SK-N-SH (cell line): ENCODE measurements around the gene CCNC. TPM values are rescaled to one million over a fixed set of nuclear protein-coding genes. Genes with fewer than 3 reads are reported as not detected.

Experiments
- CTCF ChIA-PET: fragments of 300-600, 350-600 bp; formaldehyde crosslinking; extraction: SDS; loops from one replicate; lab custom pipeline; 2021; lab: Yijun Ruan, JAX
- POLR2A ChIA-PET: fragments of 350-600 bp; sonication (Branson Sonifier 250); formaldehyde crosslinking; extraction: SDS; loops from one replicate; lab custom pipeline; 2020; ENCODE audit warnings: antibody characterized with exemption, inconsistent platforms; lab: Yijun Ruan, JAX
- DNase-seq: peaks from one replicate; pipeline ENCODE4 v3.0.0; 2012
- H2AFZ ChIP-seq: fragments of 200-600 bp; sonication (generic); 2 replicates; pipeline ENCODE4 v1.8.1; 2016; ENCODE audit warnings: antibody characterized with exemption, mild to moderate bottlenecking, low read depth
- H3F3A ChIP-seq: fragments of 200-600 bp; sonication (generic); replicated peaks from 2 replicates; pipeline ENCODE3; 2016; ENCODE audit warnings: antibody characterized with exemption, mild to moderate bottlenecking; ENCODE audit not compliant: insufficient read depth
- H3K27ac ChIP-seq, 2 experiments: fragments of 200-500 bp in 1 of 2; fragments of 200-600 bp in 1 of 2; sonication (Bioruptor generic) in 1 of 2; sonication (generic), shearing (Covaris generic) in 1 of 2; 2 replicates each; pipeline versions ENCODE4 v1.5.1 to v1.6.1; 2014 to 2016; ENCODE audit warnings: low read depth in 2 of 2, inconsistent platforms in 1 of 2, low read length in 1 of 2, mild to moderate bottlenecking in 1 of 2, mixed read lengths in 1 of 2
- H3K27me3 ChIP-seq: fragments of 200-600 bp; sonication (generic), shearing (Covaris generic); 2 replicates; pipeline ENCODE4 v1.6.1; 2016; ENCODE audit warnings: mixed run types; ENCODE audit not compliant: insufficient read depth
- H3K36me3 ChIP-seq, 2 experiments: fragments of 200-500 bp in 1 of 2; fragments of 200-600 bp in 1 of 2; sonication (Bioruptor generic) in 1 of 2; sonication (generic) in 1 of 2; replicated peaks in 1 of 2; 2 replicates each; pipeline versions ENCODE3 to v1.5.1; 2014 to 2016; ENCODE audit warnings: low read length in 1 of 2, mild to moderate bottlenecking in 1 of 2; ENCODE audit not compliant: insufficient read depth in 2 of 2, control insufficient read depth in 1 of 2
- H3K4me1 ChIP-seq, 2 experiments: fragments of 200-500 bp in 1 of 2; fragments of 200-600 bp in 1 of 2; sonication (Bioruptor generic) in 1 of 2; sonication (generic), shearing (Covaris generic) in 1 of 2; 2 replicates each; pipeline versions ENCODE4 v1.5.1 to v1.6.1; 2014 to 2016; ENCODE audit warnings: low read depth in 1 of 2, low read length in 1 of 2, mixed run types in 1 of 2; ENCODE audit not compliant: insufficient read depth in 2 of 2, control insufficient read depth in 1 of 2
- H3K4me2 ChIP-seq: fragments of 200-600 bp; sonication (generic), shearing (Covaris generic); 2 replicates; pipeline ENCODE4 v1.6.1; 2017; ENCODE audit warnings: mixed run types
- H3K4me3 ChIP-seq, 2 experiments: fragments of 200-500 bp in 1 of 2; fragments of 200-600 bp in 1 of 2; sonication (Bioruptor generic) in 1 of 2; sonication (generic), shearing (Covaris generic) in 1 of 2; 2 replicates each; pipeline versions ENCODE4 v1.5.1 to v1.8.1; 2014 to 2016; ENCODE audit warnings: low read depth in 2 of 2, inconsistent platforms in 1 of 2, low read length in 1 of 2, mild to moderate bottlenecking in 1 of 2, mixed read lengths in 1 of 2, moderate library complexity in 1 of 2
- H3K79me2 ChIP-seq: fragments of 200-600 bp; sonication (generic); 2 replicates; pipeline ENCODE4 v1.8.1; 2017; ENCODE audit warnings: mild to moderate bottlenecking; ENCODE audit not compliant: insufficient read depth
- H3K9ac ChIP-seq: fragments of 200-600 bp; sonication (generic); 2 replicates; pipeline ENCODE4 v1.6.1; 2017; ENCODE audit warnings: mixed run types
- H3K9me2 ChIP-seq: fragments of 200-600 bp; sonication (generic); 2 replicates; pipeline ENCODE4 v1.6.1; 2017; ENCODE audit warnings: mixed run types
- H3K9me3 ChIP-seq: fragments of 200-600 bp; sonication (generic); 2 replicates; pipeline ENCODE4 v1.6.1; 2017; ENCODE audit warnings: mixed run types, mild to moderate bottlenecking, moderate library complexity
- H4K20me1 ChIP-seq: fragments of 200-600 bp; sonication (generic); 2 replicates; pipeline ENCODE4 v1.6.1; 2017; ENCODE audit warnings: mild to moderate bottlenecking, mixed run types; ENCODE audit not compliant: insufficient read depth
- FOSL2 ChIP-seq: IDR thresholded peaks from 2 replicates; pipeline ENCODE4 v1.4.0; 2012; ENCODE audit warnings: low read depth, mild to moderate bottlenecking, moderate library complexity, borderline replicate concordance
- NRF1 ChIP-seq: IDR thresholded peaks from 2 replicates; pipeline ENCODE4 v1.6.1; 2012; ENCODE audit warnings: low read depth, mild to moderate bottlenecking, low read length
- POLR2AphosphoS5 ChIP-seq: IDR thresholded peaks from 2 replicates; pipeline ENCODE4 v1.6.1; 2012; ENCODE audit warnings: low read depth, low read length
- SMC3 ChIP-seq: IDR thresholded peaks from 2 replicates; pipeline ENCODE4 v1.6.1; 2012; ENCODE audit warnings: low read depth, low read length, improper control_type of control experiment
- TEAD4 ChIP-seq: IDR thresholded peaks from 2 replicates; pipeline ENCODE4 v1.4.0; 2012; ENCODE audit warnings: mild to moderate bottlenecking, borderline replicate concordance; ENCODE audit not compliant: insufficient read depth
- YY1 ChIP-seq: IDR thresholded peaks from 2 replicates; pipeline ENCODE4 v1.4.0; 2012; ENCODE audit warnings: low read depth, mild to moderate bottlenecking
- WGBS: methylation state at CpG from one replicate; pipeline ENCODE4 v1.1.6; 2017; ENCODE audit warnings: low lambda C conversion rate; 5-methylcytosine and 5-hydroxymethylcytosine counted together
- polyA plus RNA-seq, 3 experiments: library from polyadenylated mRNA; depleted of rRNA; stranded (reverse); fragments of >200 nt; gene quantifications; 2 replicates each; pipeline ENCODE4 v1.2.3, GENCODE V29; 2012
- TF ChIP-seq, protein P1 (sequence below): IDR thresholded peaks from 2 replicates; pipeline ENCODE4 v1.4.0; 2012; ENCODE audit warnings: low read depth, borderline replicate concordance
- TF ChIP-seq, protein P2 (sequence below): IDR thresholded peaks from 2 replicates; pipeline ENCODE4 v1.4.0; 2012; ENCODE audit warnings: low read depth
- TF ChIP-seq, protein P3 (sequence below): fragments of 200-600 bp; sonication (generic); IDR thresholded peaks from 2 replicates; pipeline ENCODE4 v1.6.1; 2017; ENCODE audit warnings: antibody characterized with exemption, mild to moderate bottlenecking, moderate library complexity

The CCNC gene
- polyA plus RNA-seq, 1 of the 3 experiments (the other 2 are of a cell fraction): 16.0 TPM

DNA sequence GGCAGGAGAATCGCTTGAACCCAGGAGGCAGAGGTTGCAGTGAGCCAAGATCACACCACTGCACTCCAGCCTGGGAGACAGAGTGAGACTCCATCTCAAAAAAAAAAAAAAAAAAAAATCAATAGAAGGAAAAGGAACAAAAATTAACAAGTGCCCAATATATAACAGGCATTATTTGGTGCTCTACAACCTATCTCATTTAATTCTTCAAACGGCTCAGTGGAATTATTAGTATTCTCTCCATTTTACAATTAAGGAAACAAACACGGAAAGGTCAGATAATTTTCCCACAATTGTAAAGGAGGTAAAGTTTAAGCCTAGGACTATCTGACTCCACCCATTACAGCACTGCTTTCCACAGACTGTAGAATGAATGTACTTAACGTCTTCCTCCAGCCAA lies 19.8 kb downstream of the CCNC start:
- Histone ChIP-seq H3K4me2 (no peak overlapping the region), H3K27ac (no peak overlapping the region), H3K9me2 (no peaks in the 10 kb centered on the region), H3K9ac (no peak overlapping the region), H4K20me1 (no peaks in the 10 kb centered on the region), H3K79me2 (peaks cover 6% of the 10 kb centered on the region; the same call in 1 of the 2 replicates), H3K9me3 (no peaks in the 10 kb centered on the region), H3K27me3 (no peaks in the 10 kb centered on the region), H3F3A (peaks cover 23% of the 10 kb centered on the region), H3K4me1 (no peaks in the 10 kb centered on the region), H2AFZ (no peak overlapping the region), H3K36me3 (peaks cover 61 to 86% of the 10 kb centered on the region in 2 experiments), H3K4me3 (no peak overlapping the region)
- 97% methylated on average over 4 of the region's 4 CpGs for WGBS
- DNase-seq: no peak
- CTCF ChIA-PET: no interaction called here
- TF ChIP-seq YY1: no peak
- TF ChIP-seq FOSL2: no peak
- TF ChIP-seq, protein P1, sequence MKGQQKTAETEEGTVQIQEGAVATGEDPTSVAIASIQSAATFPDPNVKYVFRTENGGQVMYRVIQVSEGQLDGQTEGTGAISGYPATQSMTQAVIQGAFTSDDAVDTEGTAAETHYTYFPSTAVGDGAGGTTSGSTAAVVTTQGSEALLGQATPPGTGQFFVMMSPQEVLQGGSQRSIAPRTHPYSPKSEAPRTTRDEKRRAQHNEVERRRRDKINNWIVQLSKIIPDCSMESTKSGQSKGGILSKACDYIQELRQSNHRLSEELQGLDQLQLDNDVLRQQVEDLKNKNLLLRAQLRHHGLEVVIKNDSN: no peak
- TF ChIP-seq TEAD4: no peak
- TF ChIP-seq, protein P2, sequence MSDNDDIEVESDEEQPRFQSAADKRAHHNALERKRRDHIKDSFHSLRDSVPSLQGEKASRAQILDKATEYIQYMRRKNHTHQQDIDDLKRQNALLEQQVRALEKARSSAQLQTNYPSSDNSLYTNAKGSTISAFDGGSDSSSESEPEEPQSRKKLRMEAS: no peak
- no peak for TF ChIP-seq POLR2AphosphoS5
- POLR2A ChIA-PET: no interaction called here

DNA sequence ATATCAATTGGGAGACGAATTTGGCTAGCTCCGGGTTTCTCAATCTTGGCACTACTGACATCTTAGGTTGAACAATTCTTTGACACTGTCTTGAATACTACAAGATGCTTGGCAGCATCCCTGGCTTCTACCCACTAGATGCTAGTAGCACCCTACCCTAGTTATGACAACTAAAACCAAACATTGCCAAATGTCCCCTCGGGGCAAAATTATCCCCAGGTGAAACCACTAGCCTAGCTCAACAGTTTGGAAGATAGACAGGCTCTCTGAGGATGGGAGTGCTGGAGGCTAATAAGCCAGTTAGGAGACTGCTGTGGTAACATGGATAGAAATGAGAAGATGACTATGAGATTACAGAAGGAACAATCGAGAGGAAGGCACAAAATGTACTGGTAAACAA lies 20.9 kb downstream of the CCNC start:
- Histone ChIP-seq H3K4me1 (no peaks in the 10 kb centered on the region), H3K79me2 (peaks cover 7% of the 10 kb centered on the region; the same call in 1 of the 2 replicates), H3K36me3 (peaks cover 62 to 93% of the 10 kb centered on the region in 2 experiments), H3K27ac (no peak overlapping the region), H3K9ac (no peak overlapping the region), H3F3A (peaks cover 18% of the 10 kb centered on the region), H3K9me3 (no peaks in the 10 kb centered on the region), H3K4me3 (no peak overlapping the region), H3K9me2 (no peaks in the 10 kb centered on the region), H3K4me2 (no peak overlapping the region), H3K27me3 (no peaks in the 10 kb centered on the region), H2AFZ (no peak overlapping the region), H4K20me1 (no peaks in the 10 kb centered on the region)
- ChIA-PET CTCF (interaction anchor here (1.0 to 1.2 kb wide), 3 partner anchors 20 to 320 kb away, joined by 3 read pairs; no protein-coding TSS in a partner anchor), POLR2A (no interaction called here)
- TF ChIP-seq YY1 (no peak), NRF1 (no peak), SMC3 (no peak)
- TF ChIP-seq, protein P3, sequence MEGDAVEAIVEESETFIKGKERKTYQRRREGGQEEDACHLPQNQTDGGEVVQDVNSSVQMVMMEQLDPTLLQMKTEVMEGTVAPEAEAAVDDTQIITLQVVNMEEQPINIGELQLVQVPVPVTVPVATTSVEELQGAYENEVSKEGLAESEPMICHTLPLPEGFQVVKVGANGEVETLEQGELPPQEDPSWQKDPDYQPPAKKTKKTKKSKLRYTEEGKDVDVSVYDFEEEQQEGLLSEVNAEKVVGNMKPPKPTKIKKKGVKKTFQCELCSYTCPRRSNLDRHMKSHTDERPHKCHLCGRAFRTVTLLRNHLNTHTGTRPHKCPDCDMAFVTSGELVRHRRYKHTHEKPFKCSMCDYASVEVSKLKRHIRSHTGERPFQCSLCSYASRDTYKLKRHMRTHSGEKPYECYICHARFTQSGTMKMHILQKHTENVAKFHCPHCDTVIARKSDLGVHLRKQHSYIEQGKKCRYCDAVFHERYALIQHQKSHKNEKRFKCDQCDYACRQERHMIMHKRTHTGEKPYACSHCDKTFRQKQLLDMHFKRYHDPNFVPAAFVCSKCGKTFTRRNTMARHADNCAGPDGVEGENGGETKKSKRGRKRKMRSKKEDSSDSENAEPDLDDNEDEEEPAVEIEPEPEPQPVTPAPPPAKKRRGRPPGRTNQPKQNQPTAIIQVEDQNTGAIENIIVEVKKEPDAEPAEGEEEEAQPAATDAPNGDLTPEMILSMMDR: no peak
- WGBS: 91% methylated on average over 4 of the region's 4 CpGs
- no peak for DNase-seq
